Tibial nerve (tissue), 4 donors: ENCODE results near the gene TBK1.

Experiments
- CTCF ChIP-seq, 5 experiments: fragments of 200-600 bp in 3 of 5; fragments of 450-650 bp in 2 of 5; sonication (generic) in 3 of 5; IDR thresholded peaks; one replicate each; pipeline ENCODE4 v1.5.1; 2016 to 2019; ENCODE audit warnings: antibody characterized with exemption in 5 of 5, mild to moderate bottlenecking in 3 of 5, moderate library complexity in 2 of 5
- EP300 ChIP-seq, 2 donors: sonication (generic); formaldehyde crosslinking; IDR thresholded peaks; one replicate each; pipeline ENCODE4 v1.6.1; 2017; ENCODE audit warnings: antibody characterized with exemption in 2 of 2, mild to moderate bottlenecking in 1 of 2
- POLR2A ChIP-seq, 2 donors: fragments of 450-650 bp; IDR thresholded peaks; one replicate each; pipeline ENCODE4 v1.6.1; 2017; ENCODE audit warnings: antibody characterized with exemption in 2 of 2, mild to moderate bottlenecking in 2 of 2, moderate library complexity in 2 of 2

- no peak for TF ChIP-seq CTCF (IDR thresholded peaks at IDR 0.05)
- TF ChIP-seq POLR2A (IDR thresholded peaks at IDR 0.05): no peak
- TF ChIP-seq EP300 (IDR thresholded peaks at IDR 0.05): no peak
Observed at GRCh38 chr12:64550755-64551154, 98.8 kb downstream of the TBK1 start.
